ENCODE data around the gene TSC1.

DNA sequence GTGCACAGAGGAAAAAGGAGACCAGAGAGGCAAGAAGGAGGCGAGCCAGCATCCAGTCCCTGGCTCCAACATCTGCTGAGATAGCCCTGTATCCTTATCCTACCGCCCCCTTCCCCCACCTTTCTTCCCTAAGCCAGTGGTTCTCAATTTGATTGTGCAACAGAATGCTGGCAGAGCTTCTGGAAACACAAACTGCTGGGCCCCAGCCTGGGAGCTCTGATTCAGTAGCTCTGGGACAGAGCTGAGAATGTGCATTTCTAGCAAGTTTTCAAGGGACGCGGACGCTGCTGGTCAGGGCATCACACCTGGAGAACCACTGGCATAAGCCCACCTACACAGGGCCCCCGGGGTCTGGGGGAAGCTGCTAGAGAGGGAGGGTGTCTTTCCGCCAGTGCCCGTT lies 87.4 kb downstream of the TSC1 start:
- TF ChIP-seq POLR2A (IDR thresholded peaks at IDR 0.05; ENCODE audit: low read length), result no peak
- no peak for TF ChIP-seq HMGXB4 (CRISPR knock-in tag; IDR thresholded peaks at IDR 0.05; ENCODE audit: borderline replicate concordance)
- no peak for TF ChIP-seq MAX (IDR thresholded peaks at IDR 0.05)
- no peak for TF ChIP-seq POLR2AphosphoS2 (conservative IDR thresholded peaks at IDR 0.05; ENCODE audit: low read length)
